NCI-H1694 treated with DMSO at 0.1 percent for 48 hours (cell line): ENCODE results near the gene BLCAP.
"Not testable (repeated sequence)": the region's sequence is repeated elsewhere in the genome, so short reads cannot be mapped to it uniquely, and the experiment has no call there.

Source experiments
- DNase-seq: peaks from one replicate; lab custom pipeline; 2025; lab: John Stamatoyannopoulos, UW

The BLCAP gene, protein sequence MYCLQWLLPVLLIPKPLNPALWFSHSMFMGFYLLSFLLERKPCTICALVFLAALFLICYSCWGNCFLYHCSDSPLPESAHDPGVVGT

DNA sequence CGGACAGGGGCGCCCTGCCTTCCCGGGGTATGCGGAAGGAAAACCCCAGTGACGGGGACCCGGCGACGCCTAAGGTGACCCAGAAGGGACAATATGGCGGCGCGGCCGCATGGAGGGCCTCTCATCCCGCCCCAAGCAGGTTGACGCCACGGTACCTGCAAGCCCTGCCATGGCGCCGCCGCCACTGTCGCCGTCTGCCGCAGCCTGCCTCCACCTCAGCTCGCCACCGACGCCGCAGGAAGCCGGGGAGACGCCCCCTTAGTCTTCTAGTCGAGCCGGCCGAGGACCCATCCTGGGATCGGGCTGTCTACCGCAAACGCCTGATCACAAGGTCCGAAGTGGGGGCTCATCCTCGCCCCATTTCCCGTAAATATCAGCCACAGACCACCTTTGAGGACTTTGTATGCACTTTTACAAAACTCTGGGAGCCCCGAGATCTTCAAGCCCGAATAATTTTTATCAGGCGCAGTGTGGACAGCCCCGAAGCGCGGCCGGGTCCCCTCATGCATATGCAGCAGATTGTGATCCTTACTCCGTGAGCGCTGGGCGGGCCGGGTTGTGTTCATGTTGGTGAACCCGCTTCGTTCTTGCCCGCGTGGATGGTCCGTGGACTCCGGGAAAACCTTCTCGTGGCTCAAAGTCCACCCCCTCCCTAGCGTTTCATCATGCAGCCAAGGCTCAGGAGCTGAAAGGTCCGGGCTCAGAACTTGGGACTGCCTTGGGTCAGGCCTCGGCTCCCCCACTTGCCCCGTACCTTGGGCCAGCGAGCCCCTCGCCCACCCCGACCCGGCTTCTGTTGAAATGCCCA lies at the start of gene BLCAP:
BLCAP (minus strand) TSS at position 239 of the 808 bp plus-strand sequence. CDS start 8,702 bp downstream, outside the sequence.
- DNase-seq: peak; percentile 82

DNA sequence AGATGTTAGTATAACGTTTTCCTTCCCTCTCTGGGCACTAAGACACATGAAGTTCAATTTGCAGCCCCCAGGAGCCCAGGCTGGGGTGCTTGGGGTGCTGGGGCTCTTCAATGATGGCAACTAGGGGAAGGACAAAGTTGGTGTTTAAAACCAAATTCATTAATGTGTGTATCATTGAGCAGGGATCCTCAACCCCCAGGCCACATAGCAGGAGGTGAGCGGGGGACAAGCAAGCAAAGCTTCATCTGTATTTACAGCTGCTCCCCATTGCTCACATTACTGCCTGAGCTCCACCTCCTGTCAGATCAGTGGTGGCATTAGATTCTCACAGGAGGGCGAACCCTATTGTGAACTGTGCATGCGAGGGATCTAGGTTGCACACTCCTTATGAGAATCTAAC lies 49.8 kb upstream of the BLCAP start:
- not testable (repeated sequence) for DNase-seq

DNA sequence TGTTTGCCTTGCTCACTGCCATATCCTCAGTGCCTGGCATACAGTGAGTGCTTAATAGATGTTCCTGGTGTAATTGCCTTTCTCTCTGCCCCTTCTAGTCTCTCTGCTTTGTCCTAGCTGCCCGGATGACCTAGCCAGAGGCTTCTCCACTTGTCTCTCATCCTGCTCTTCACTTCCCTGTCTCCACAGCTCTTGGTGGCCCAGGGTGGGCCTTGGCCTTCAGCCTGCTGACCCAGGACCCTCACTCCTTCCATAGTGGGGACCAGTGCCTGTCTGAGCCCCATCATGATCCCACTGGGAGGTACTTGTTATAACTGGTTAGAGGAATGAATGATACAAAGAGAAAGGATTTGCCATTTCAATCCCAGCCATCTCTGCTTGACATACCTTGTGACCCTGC lies 49.2 kb upstream of the BLCAP start:
- no peak for DNase-seq

GRCh38 chr20:37575884-37576283 lies 48.2 kb upstream of the BLCAP start:
- DNase-seq: no peak

DNA sequence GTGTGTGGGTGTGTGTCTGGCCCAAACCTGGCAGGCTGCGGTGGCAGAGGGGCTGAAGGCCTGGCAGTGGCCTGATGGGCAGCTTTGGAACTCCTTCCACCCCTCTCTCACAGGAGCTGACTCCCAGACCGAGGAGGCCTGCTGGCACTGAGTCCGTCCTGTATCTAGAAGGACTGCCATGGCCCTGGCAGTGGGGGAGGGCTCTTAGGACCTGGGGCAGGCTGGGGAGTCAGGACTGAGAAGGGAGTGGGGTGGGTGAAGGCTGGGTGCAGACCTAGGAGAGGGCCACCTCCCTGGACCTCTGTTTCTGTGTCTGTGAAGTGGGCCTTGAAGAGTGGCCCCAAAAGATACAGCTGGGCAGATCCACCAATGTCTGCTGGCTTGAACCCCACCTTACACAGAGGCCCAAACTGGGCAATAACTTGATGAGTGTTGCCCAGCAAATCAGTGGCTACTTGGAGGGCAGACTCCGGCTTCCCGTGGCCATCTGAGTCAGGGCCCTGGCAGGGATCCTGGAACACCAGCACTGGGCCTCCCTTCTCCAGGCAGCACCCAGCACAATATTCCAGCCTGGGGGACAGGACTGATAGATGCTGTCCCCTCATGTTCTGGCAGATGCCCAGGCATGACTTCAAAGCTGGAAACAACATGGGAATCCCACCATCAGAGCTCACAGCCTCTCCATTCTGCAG lies 46.7 kb upstream of the BLCAP start:
- no peak for DNase-seq

GRCh38 chr20:37573626-37574198 lies 46.0 kb upstream of the BLCAP start:
- DNase-seq: no peak

- DNase-seq: no peak
These were observed 43.4 kb upstream of the BLCAP start for GRCh38 chr20:37571033-37571432.

DNA sequence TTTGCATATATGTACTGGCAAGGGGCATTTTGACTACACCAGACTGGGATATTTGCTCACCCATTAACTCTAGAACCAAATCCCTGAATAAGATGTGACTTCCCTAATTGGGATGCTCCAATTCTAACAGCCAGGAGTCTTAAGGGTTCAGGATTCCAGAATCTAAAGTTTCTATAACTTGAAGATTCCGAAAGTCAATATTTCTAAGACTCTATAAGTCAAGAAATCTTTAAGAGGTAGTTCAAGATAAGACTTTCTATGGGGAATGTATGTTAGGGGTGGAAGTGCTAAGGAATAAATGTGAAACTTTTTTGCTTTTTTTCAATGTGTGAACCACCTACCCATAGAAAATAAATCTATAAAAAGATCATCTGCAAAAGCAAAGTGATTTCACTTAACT lies 42.7 kb upstream of the BLCAP start:
- no peak for DNase-seq

DNA sequence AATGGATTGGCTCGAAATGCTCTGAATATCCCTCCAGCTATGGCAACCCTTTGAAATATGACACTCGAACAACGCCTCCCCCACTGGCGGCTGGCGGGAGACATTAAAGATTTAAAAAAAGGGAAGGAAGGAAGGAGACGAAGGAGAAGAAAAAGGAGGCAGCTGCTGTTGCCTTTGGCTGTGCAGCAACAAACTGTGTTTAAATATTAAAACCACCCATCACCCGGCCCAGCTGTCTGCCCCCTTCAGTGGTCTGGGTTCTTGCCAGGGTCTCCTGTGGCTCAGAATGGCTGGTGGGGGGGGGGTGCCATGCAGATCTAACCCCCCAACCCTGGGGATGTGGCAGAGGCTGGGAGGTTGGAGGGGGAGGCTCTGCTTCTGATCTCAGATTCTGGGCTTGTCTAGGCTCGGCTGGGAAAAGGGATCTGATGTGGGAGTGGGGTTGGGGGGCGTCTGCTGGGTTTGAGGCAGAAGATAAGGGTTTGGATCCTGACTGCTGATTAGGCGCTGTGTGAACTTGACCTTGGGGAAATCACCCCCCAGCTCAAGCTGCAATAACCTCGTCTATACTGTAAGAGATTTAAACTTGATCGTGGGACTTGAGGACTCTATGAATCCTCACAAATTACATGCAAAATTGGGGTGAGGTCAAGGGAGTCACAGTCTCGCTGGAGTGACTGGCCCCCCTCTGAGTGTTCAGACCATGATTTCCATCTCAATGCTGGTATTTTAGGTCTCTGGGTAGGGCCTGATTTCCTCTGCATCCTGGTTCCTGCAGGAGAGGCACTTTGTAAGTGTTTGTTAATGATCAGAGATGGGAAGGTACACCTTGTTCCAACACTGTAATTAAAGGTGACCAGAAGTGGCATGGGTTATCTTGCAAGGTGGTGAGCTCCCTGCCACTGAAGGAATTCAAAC lies 40.3 kb upstream of the BLCAP start:
- DNase-seq: peak; percentile 78

DNA sequence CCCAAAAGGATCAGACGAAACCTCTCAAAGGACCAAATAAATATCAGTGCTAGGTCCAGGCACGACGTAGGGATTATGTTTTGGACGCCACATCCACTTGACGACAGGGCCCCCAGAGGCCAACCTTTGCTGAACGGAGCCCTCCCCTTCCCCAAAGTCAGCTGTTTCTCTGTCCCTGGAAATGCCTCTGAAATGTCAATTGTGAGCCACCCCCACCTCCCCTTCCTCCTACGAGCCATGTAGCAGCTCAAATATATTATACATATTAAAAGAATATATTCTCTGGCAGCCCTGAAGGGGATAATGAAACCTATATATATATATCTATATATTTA lies 39.6 kb upstream of the BLCAP start:
- DNase-seq: no peak

DNA sequence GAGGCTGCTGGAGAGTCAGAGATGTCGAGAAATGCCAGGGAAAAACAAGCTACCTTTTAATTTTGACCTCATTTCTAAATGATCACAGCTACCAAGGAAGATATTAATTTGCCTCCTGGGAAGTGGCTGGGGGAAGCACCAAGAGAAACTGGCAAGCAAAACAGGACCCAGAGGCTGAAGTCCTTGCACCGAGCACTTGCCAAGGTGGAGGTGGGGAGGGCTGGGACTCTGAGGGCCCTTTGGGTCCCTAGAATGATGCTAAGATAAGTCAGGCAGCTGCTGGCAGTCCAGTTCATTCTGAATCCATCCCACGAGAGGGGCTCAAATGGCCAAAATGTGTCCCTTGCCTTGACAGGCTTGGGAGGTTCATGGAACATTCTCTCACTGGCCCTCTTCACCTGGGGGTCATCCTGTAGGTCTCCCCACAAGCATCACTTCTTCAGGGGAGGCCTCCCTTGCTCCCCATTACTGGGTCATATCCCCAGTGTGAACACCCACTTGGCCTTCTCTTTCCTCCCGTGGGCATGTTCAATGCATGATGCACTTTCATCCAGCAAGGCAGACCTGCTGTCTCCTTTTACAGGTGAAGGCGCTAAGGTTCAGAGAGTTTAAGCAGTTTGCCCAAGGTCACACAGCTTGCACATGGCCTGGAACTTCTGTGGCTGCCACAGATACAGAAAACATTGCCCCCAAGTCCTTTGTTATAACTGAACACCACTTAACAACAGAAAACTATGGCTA lies 39.1 kb upstream of the BLCAP start:
- no peak for DNase-seq

DNA sequence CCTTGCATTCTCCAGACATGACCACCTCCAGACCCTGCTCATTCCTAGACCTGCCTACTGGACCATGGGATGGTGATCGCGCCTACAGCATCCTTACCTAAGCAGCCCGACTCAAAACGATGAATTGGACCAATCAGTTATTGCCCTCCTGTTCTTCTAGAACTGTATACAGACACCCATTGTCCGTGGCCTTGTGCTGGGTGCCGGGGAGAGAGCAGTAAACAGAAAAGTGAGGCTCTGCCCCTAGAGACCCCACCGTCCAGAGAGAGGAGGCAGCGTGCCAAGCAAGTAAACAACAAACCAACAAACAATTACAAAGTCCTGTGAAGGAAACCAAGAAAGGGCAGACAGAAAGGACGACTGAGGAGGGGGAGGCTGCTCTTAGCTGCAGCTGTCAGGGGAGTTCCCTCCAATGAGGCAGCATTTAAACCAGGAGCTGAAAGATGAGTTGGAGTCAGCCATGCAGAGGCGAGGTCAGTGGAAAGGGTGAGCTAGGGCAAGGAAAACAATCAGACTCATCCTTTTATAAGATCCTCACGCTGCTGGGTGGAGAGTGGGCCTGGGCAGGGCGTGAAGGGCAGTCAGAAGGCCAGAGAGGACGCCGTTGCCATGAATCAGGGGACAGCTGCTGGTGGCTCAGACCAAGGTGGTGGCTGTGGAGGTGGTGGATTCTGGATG lies 37.6 kb upstream of the BLCAP start:
- peak; percentile 41 for DNase-seq

- peak; percentile 20 for DNase-seq
These were observed 36.9 kb upstream of the BLCAP start for GRCh38 chr20:37564388-37565133.

- DNase-seq: no peak
These were observed 36.3 kb upstream of the BLCAP start for GRCh38 chr20:37564016-37564387.

- DNase-seq: no peak
These were observed 35.2 kb upstream of the BLCAP start for GRCh38 chr20:37562695-37563480.

GRCh38 chr20:37560629-37561028 lies 33.0 kb upstream of the BLCAP start:
- DNase-seq: no peak

DNA sequence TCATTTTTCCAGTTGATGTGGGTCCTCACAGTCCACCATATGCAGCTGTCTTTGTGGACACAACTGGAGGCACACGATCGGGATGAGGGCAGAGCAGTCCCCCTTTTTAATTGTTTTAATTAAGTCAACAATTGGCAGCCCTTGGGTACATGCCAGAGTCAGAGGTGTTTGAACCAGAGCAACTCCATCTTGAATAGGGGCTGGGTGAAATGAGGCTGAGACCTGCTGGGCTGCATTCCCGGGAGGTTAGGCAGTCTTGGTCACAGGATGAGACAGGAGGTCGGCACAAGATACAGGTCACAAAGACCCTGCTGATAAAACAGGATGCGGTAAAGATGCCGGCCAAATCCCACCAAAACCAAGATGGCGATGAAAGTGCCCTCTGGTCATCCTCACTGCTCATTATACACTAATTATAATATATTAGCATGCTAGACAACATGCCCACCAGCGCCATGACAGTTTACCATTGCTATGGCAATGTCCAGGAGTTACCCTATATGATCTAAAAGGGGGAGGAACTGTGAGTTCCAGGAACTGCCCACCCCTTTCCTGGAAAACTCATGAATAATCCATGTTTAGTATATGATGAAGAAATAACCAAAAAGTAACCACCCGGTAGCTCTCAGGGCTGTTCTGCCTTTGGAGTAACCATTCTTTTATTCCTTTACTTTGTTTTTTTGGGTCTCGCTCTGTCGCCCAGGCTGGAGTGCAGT lies 31.8 kb upstream of the BLCAP start:
- no peak for DNase-seq

DNA sequence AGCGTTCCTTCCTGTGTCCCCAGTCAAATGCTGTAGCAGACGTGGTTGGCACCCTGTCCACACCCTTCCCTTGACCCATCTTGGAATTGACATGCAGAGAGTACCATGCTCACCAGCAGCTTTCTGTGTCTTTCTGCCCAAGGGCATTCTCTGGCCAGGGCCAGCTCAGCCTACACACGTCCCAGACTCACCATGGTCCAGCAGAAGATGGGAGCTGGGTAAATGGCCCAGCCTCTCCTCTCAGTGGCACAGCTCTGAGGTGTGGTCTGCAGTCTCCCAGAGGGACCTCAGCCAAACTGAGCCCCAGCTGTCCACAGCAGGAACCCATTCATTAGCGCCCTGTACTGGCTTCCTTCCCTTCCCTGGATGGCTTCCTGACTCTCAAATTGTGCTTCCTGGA lies 31.1 kb upstream of the BLCAP start:
- no peak for DNase-seq

DNA sequence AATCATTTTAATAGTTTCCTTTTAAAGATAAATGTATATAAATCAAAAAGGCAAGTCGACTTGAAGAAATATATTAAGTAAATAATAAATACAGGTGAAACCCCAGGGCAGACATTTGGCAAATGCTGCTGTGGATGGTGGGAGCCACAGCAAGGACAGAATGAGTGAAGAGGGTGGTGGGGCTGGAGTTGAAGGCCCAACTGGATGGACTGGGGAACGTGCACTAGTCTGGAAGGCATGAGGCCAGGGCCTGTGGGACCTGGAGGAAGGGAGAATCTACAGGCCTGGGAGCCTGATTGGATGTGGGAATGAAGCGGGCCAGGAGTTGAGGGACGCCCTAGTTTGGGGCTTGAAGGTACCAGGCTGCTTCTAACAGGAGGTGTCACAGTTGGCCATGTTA lies 30.6 kb upstream of the BLCAP start:
- no peak for DNase-seq
